DND-41 (cell line): ENCODE data around the gene CFAP221.

Experiments
- ATAC-seq: fragments of 200-7000 bp; cut with Tn5 transposase; 3 replicates; pipeline ENCODE4 v1.9.1; 2021; ENCODE audit warnings: low read depth; ENCODE audit not compliant: insufficient read depth
- DNase-seq: peaks from one replicate; pipeline ENCODE4 v3.0.0-alpha.2; 2020
- H2AFZ ChIP-seq: 2 replicates; pipeline ENCODE4 v1.6.0; 2012; ENCODE audit warnings: low read depth, low read length
- H3K27ac ChIP-seq: 2 replicates; pipeline ENCODE4 v1.5.1; 2012; ENCODE audit warnings: low read length, inconsistent platforms
- H3K27me3 ChIP-seq: fragments of 200-600 bp; sonication (generic); 2 replicates; pipeline ENCODE4 v1.6.0; 2012; ENCODE audit warnings: low read length, mild to moderate bottlenecking, inconsistent platforms; ENCODE audit not compliant: insufficient read depth, poor library complexity
- H3K36me3 ChIP-seq: 2 replicates; pipeline ENCODE4 v1.5.1; 2012; ENCODE audit warnings: low read length, inconsistent platforms; ENCODE audit not compliant: insufficient read depth
- H3K4me1 ChIP-seq: 2 replicates; pipeline ENCODE4 v1.5.1; 2012; ENCODE audit warnings: mild to moderate bottlenecking, low read length; ENCODE audit not compliant: insufficient read depth
- H3K4me2 ChIP-seq: 2 replicates; pipeline ENCODE4 v1.6.0; 2012; ENCODE audit warnings: mild to moderate bottlenecking, moderate library complexity, low read length, inconsistent platforms; ENCODE audit not compliant: insufficient read depth
- H3K4me3 ChIP-seq, 2 experiments: fragments of 200-600 bp in 1 of 2; shearing (Covaris generic) in 1 of 2; 2 replicates each; pipeline ENCODE4 v1.5.1; 2012 to 2016; ENCODE audit warnings: inconsistent platforms in 2 of 2, low read length in 2 of 2, mild to moderate bottlenecking in 2 of 2, low read depth in 1 of 2, moderate library complexity in 1 of 2
- H3K79me2 ChIP-seq: 2 replicates; pipeline ENCODE4 v1.6.0; 2012; ENCODE audit warnings: low read length, inconsistent platforms; ENCODE audit not compliant: insufficient read depth
- H3K9ac ChIP-seq: 2 replicates; pipeline ENCODE4 v1.6.0; 2012; ENCODE audit warnings: low read depth, mild to moderate bottlenecking, inconsistent platforms, low read length, moderate library complexity
- H3K9me3 ChIP-seq: 2 replicates; pipeline ENCODE4 v1.5.1; 2012; ENCODE audit warnings: low read length, moderate library complexity, mild to moderate bottlenecking, inconsistent platforms; ENCODE audit not compliant: insufficient read depth, severe bottlenecking
- H4K20me1 ChIP-seq: 2 replicates; pipeline ENCODE4 v1.6.0; 2012; ENCODE audit warnings: low read length; ENCODE audit not compliant: insufficient read depth
- CTCF ChIP-seq: IDR thresholded peaks from 2 replicates; pipeline ENCODE4 v1.5.1; 2012; ENCODE audit warnings: borderline replicate concordance, low read length, moderate library complexity, mild to moderate bottlenecking; ENCODE audit not compliant: poor library complexity, severe bottlenecking; ENCODE audit errors: extremely low read depth
- EZH2 ChIP-seq: IDR thresholded peaks from 3 replicates; pipeline ENCODE4 v1.6.1; 2012; ENCODE audit warnings: borderline replicate concordance, low read depth, mild to moderate bottlenecking, moderate library complexity, low read length, inconsistent platforms; ENCODE audit not compliant: severe bottlenecking

Gene CFAP221

GRCh38 chr2:119694845-119695521 lies 150.7 kb downstream of the CFAP221 start:
- Histone ChIP-seq H3K4me3 (no peak overlapping the region), H3K4me2 (peak overlapping the region; percentile 37)
- ATAC-seq: peak; percentile 93

GRCh38 chr2:119696005-119696404 lies 151.8 kb downstream of the CFAP221 start:
- Histone ChIP-seq H2AFZ (no peak overlapping the region), H3K36me3 (no peaks in the 10 kb centered on the region), H3K79me2 (no peaks in the 10 kb centered on the region), H3K9me3 (no peaks in the 10 kb centered on the region), H4K20me1 (no peaks in the 10 kb centered on the region), H3K4me3 (no peak overlapping the region), H3K9ac (no peak overlapping the region), H3K27me3 (no peaks in the 10 kb centered on the region), H3K4me2 (no peak overlapping the region), H3K27ac (peak overlapping the region; percentile 41; the same call in 1 of the 2 replicates), H3K4me1 (peaks cover 23% of the 10 kb centered on the region)
- ATAC-seq: no peak
- no peak for TF ChIP-seq CTCF
- no peak for TF ChIP-seq EZH2
- DNase-seq: no peak

More at GRCh38 chr2:119694845-119695521, 150.7 kb downstream of the CFAP221 start:
- no peak overlapping the region for H3K9ac ChIP-seq
- no peaks in the 10 kb centered on the region for H3K36me3 ChIP-seq
- H3K27me3 ChIP-seq: no peaks in the 10 kb centered on the region
- H4K20me1 ChIP-seq: no peaks in the 10 kb centered on the region
- no peak for TF ChIP-seq EZH2
- TF ChIP-seq CTCF: no peak
- H3K27ac ChIP-seq: peak overlapping the region; percentile 41; the same call in 1 of the 2 replicates
- peak overlapping the region; percentile 34; the same call in 1 of the 2 replicates for H2AFZ ChIP-seq
- no peaks in the 10 kb centered on the region for H3K9me3 ChIP-seq
- H3K79me2 ChIP-seq: no peaks in the 10 kb centered on the region
- peak; percentile 69 for DNase-seq
- H3K4me1 ChIP-seq: peaks cover 23% of the 10 kb centered on the region

- Histone ChIP-seq H2AFZ (no peak overlapping the region), H3K4me3 (no peak overlapping the region), H3K27me3 (no peaks in the 10 kb centered on the region), H3K36me3 (no peaks in the 10 kb centered on the region), H3K27ac (no peak overlapping the region), H3K79me2 (no peaks in the 10 kb centered on the region), H3K4me2 (no peak overlapping the region), H3K9me3 (no peaks in the 10 kb centered on the region), H3K4me1 (peaks cover 23% of the 10 kb centered on the region), H3K9ac (no peak overlapping the region), H4K20me1 (no peaks in the 10 kb centered on the region)
- DNase-seq: no peak
- TF ChIP-seq CTCF: no peak
- no peak for TF ChIP-seq EZH2
- ATAC-seq: no peak
Measured at GRCh38 chr2:119696494-119697030, 152.3 kb downstream of the CFAP221 start.
